ENCODE data around the gene AVPI1. TPM values are rescaled to one million over a fixed set of nuclear protein-coding genes. Genes with fewer than 3 reads are reported as not detected.

The AVPI1 gene
- total RNA-seq, 4 donors from 2014 or later, result 7.7 to 21.7 (median 15.4) TPM

- Histone ChIP-seq H3K4me3 (no peak overlapping the region), H3K27me3 (no peaks in the 10 kb centered on the region), H3K36me3 (peaks cover 2 to 99% (median 20%) of the 10 kb centered on the region in 3 donors), H3K27ac (no peak overlapping the region), H3K9me3 (no peaks in the 10 kb centered on the region), H3K4me1 (no peaks in the 10 kb centered on the region)
- TF ChIP-seq POLR2A (IDR thresholded peaks at IDR 0.05), result no peak
- no peak for TF ChIP-seq CTCF (IDR thresholded peaks at IDR 0.05)
- intact Hi-C loops (cut with DNase I), result no loop called here
- DNase-seq, result no peak
- 85 to 88% methylated on average over 6 of the region's 6 CpGs for WGBS, 2 donors
Measured at GRCh38 chr10:97667463-97667862, 19.6 kb downstream of the AVPI1 start.

- Histone ChIP-seq H3K27ac (no peak overlapping the region), H3K4me1 (no peaks in the 10 kb centered on the region), H3K27me3 (no peaks in the 10 kb centered on the region), H3K36me3 (peaks cover 3 to 100% (median 20%) of the 10 kb centered on the region in 3 donors), H3K9me3 (no peaks in the 10 kb centered on the region), H3K4me3 (no peak overlapping the region)
- no peak for TF ChIP-seq POLR2A (IDR thresholded peaks at IDR 0.05)
- 88 to 94% methylated on average over 6 to 7 of the region's 7 CpGs for WGBS, 2 donors
- no peak for DNase-seq
- intact Hi-C loops (cut with DNase I), result no loop called here
Measured at GRCh38 chr10:97666992-97667391, 20.0 kb downstream of the AVPI1 start.

- H3K36me3 ChIP-seq, result peaks cover 3 to 92% (median 17%) of the 10 kb centered on the region in 3 donors
- DNase-seq, result no peak
- 73 to 86% methylated on average over 1 of the region's 1 CpG for WGBS, 2 donors
- H3K4me3 ChIP-seq, result no peak overlapping the region
- H3K27me3 ChIP-seq, result no peaks in the 10 kb centered on the region
- intact Hi-C loops (cut with DNase I), result no loop called here
- no peak overlapping the region for H3K27ac ChIP-seq
- TF ChIP-seq POLR2A (IDR thresholded peaks at IDR 0.05) (no peak), CTCF (IDR thresholded peaks at IDR 0.05) (no peak)
- no peaks in the 10 kb centered on the region for H3K9me3 ChIP-seq
- no peaks in the 10 kb centered on the region for H3K4me1 ChIP-seq
Measured at GRCh38 chr10:97664282-97664850, 22.7 kb downstream of the AVPI1 start.

GRCh38 chr10:97659589-97659988 is 27.5 kb downstream of the AVPI1 start:
- no peak overlapping the region for H3K4me3 ChIP-seq
- peaks cover 18 to 92% (median 20%) of the 10 kb centered on the region in 3 donors for H3K36me3 ChIP-seq
- DNase-seq, result no peak
- TF ChIP-seq CTCF (IDR thresholded peaks at IDR 0.05) (no peak), POLR2A (IDR thresholded peaks at IDR 0.05) (no peak)
- H3K27me3 ChIP-seq, result no peaks in the 10 kb centered on the region
- H3K27ac ChIP-seq, result no peak overlapping the region
- H3K4me1 ChIP-seq, result no peaks in the 10 kb centered on the region
- intact Hi-C loops (cut with DNase I), result no loop called here
- WGBS, 2 donors, result 71 to 90% methylated on average over 1 of the region's 1 CpG
- no peaks in the 10 kb centered on the region for H3K9me3 ChIP-seq

- H3K4me3 ChIP-seq, result no peak overlapping the region
- intact Hi-C loops (cut with DNase I), result no loop called here
- peaks cover 0 to 7% (median 0%) of the 10 kb centered on the region in 3 donors for H3K4me1 ChIP-seq
- no peak for TF ChIP-seq POLR2A (IDR thresholded peaks at IDR 0.05)
- no peak for TF ChIP-seq CTCF (IDR thresholded peaks at IDR 0.05)
- H3K36me3 ChIP-seq, result peaks cover 17 to 92% (median 19%) of the 10 kb centered on the region in 3 donors
- no peak overlapping the region for H3K27ac ChIP-seq
- H3K27me3 ChIP-seq, result no peaks in the 10 kb centered on the region
- DNase-seq, result no peak
- H3K9me3 ChIP-seq, result no peaks in the 10 kb centered on the region
- 63 to 90% methylated on average over 3 to 5 of the region's 5 CpGs for WGBS, 2 donors
Measured at GRCh38 chr10:97656777-97657176, 30.3 kb downstream of the AVPI1 start.

- Histone ChIP-seq H3K27me3 (no peaks in the 10 kb centered on the region), H3K36me3 (peaks cover 9 to 66% (median 13%) of the 10 kb centered on the region in 3 donors), H3K4me3 (no peak overlapping the region), H3K4me1 (peaks cover 18 to 57% (median 37%) of the 10 kb centered on the region in 3 donors), H3K27ac (peak overlapping the region; percentile 6 to 69 (median 38)), H3K9me3 (no peaks in the 10 kb centered on the region)
- 36 to 60% methylated on average over 3 of the region's 3 CpGs for WGBS, 2 donors
- intact Hi-C loops (cut with DNase I), result no loop called here
- TF ChIP-seq CTCF (IDR thresholded peaks at IDR 0.05), result no peak
- no peak for TF ChIP-seq POLR2A (IDR thresholded peaks at IDR 0.05)
- no peak for DNase-seq
Measured at GRCh38 chr10:97651773-97652172, 35.3 kb downstream of the AVPI1 start.
